Loucy (cell line): Measurements from ENCODE around the gene GADL1.

Experiments used
- H2AFZ ChIP-seq: fragments of 200-600 bp; sonication (generic); 2 replicates; pipeline ENCODE4 v1.6.0; 2016; ENCODE audit warnings: antibody characterized with exemption, mild to moderate bottlenecking, low read length, moderate library complexity
- H3F3A ChIP-seq: fragments of 200-600 bp; 2 replicates; pipeline ENCODE4 v1.6.0; 2016; ENCODE audit warnings: antibody characterized with exemption, low read depth, mild to moderate bottlenecking
- H3K27me3 ChIP-seq: fragments of 200-600 bp; sonication (generic); 2 replicates; pipeline ENCODE4 v1.6.1; 2014; ENCODE audit warnings: low read length, mild to moderate bottlenecking; ENCODE audit not compliant: insufficient read depth, poor library complexity, severe bottlenecking
- H3K36me3 ChIP-seq: fragments of 200-600 bp; sonication (generic); 2 replicates; pipeline ENCODE4 v1.6.1; 2016; ENCODE audit warnings: low read length; ENCODE audit not compliant: insufficient read depth
- H3K4me1 ChIP-seq: fragments of 200-600 bp; sonication (generic); 2 replicates; pipeline ENCODE4 v1.5.1; 2014; ENCODE audit warnings: low read length, mild to moderate bottlenecking; ENCODE audit not compliant: insufficient read depth, poor library complexity, severe bottlenecking
- H3K4me2 ChIP-seq: fragments of 200-600 bp; sonication (generic); 2 replicates; pipeline ENCODE4 v1.6.0; 2014; ENCODE audit warnings: antibody characterized with exemption, low read length, low read depth, mild to moderate bottlenecking; ENCODE audit not compliant: poor library complexity, severe bottlenecking
- H3K4me3 ChIP-seq: fragments of 200-600 bp; sonication (generic); 2 replicates; pipeline ENCODE4 v1.5.1; 2014; ENCODE audit warnings: low read length, mild to moderate bottlenecking, mixed read lengths; ENCODE audit not compliant: poor library complexity, severe bottlenecking
- H3K79me2 ChIP-seq: fragments of 200-600 bp; sonication (generic); 2 replicates; pipeline ENCODE4 v1.6.1; 2014; ENCODE audit warnings: low read length; ENCODE audit not compliant: insufficient read depth
- H3K9ac ChIP-seq: fragments of 200-600 bp; sonication (generic); 2 replicates; pipeline ENCODE4 v1.6.0; 2014; ENCODE audit warnings: mild to moderate bottlenecking, low read depth, low read length, moderate library complexity; ENCODE audit not compliant: poor library complexity, severe bottlenecking
- H3K9me2 ChIP-seq: fragments of 200-600 bp; sonication (generic); replicated peaks from 2 replicates; pipeline ENCODE4 v1.6.1; 2016; ENCODE audit warnings: low read depth, low read length, mixed read lengths
- H3K9me3 ChIP-seq: fragments of 200-600 bp; sonication (generic); 2 replicates; pipeline ENCODE4 v1.6.1; 2014; ENCODE audit warnings: mild to moderate bottlenecking, antibody characterized with exemption, low read length, low read depth; ENCODE audit not compliant: insufficient read depth
- H4K20me1 ChIP-seq: fragments of 200-600 bp; sonication (generic); 2 replicates; pipeline ENCODE4 v1.6.0; 2014; ENCODE audit warnings: antibody characterized with exemption, low read length, mild to moderate bottlenecking; ENCODE audit not compliant: insufficient read depth, poor library complexity, severe bottlenecking
- EZH2phosphoT487 ChIP-seq: fragments of 200-600 bp; IDR thresholded peaks from 2 replicates; pipeline ENCODE4 v1.6.1; 2018; ENCODE audit warnings: antibody characterized with exemption, mild to moderate bottlenecking, moderate library complexity, borderline replicate concordance
- TF ChIP-seq, protein P1 (sequence below): fragments of 200-600 bp; sonication (generic); conservative IDR thresholded peaks from 2 replicates; pipeline ENCODE4 v1.5.1; 2014; ENCODE audit warnings: mild to moderate bottlenecking, antibody characterized with exemption, low read length

GADL1 gene

GRCh38 chr3:30774062-30774461, 120.4 kb downstream of the GADL1 start:
- Histone ChIP-seq H3K27me3 (no peaks in the 10 kb centered on the region), H3K9me3 (no peaks in the 10 kb centered on the region), H3F3A (no peaks in the 10 kb centered on the region), H3K4me3 (no peak overlapping the region), H2AFZ (no peak overlapping the region), H3K4me1 (peaks cover 6% of the 10 kb centered on the region), H3K9me2 (no peaks in the 10 kb centered on the region), H3K4me2 (no peak overlapping the region), H3K79me2 (no peaks in the 10 kb centered on the region), H4K20me1 (no peaks in the 10 kb centered on the region), H3K9ac (no peak overlapping the region), H3K36me3 (no peaks in the 10 kb centered on the region)
- no peak for TF ChIP-seq EZH2phosphoT487
- TF ChIP-seq, protein P1, sequence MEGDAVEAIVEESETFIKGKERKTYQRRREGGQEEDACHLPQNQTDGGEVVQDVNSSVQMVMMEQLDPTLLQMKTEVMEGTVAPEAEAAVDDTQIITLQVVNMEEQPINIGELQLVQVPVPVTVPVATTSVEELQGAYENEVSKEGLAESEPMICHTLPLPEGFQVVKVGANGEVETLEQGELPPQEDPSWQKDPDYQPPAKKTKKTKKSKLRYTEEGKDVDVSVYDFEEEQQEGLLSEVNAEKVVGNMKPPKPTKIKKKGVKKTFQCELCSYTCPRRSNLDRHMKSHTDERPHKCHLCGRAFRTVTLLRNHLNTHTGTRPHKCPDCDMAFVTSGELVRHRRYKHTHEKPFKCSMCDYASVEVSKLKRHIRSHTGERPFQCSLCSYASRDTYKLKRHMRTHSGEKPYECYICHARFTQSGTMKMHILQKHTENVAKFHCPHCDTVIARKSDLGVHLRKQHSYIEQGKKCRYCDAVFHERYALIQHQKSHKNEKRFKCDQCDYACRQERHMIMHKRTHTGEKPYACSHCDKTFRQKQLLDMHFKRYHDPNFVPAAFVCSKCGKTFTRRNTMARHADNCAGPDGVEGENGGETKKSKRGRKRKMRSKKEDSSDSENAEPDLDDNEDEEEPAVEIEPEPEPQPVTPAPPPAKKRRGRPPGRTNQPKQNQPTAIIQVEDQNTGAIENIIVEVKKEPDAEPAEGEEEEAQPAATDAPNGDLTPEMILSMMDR: no peak

DNA sequence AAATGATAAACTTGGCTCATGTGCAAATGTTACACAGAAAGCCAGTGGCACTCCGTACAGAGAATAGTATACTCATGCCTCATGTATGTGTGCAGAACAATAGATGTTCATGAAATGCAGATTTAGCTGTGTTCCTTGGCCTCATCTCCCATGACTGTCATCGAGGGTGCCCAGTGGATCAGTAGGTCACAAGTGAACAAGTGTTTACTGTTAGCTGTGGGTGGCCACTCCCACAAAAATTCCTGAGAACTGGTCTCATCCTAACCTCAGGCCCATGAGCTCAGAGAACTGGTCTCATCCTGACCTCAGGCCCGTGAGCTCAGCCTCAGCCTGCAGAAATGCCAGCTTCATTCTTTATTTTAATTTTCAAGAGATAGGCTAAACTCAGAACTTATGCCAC, 124.1 kb downstream of the GADL1 start:
- no peaks in the 10 kb centered on the region for H3K9me3 ChIP-seq
- H3K9ac ChIP-seq: no peak overlapping the region
- no peaks in the 10 kb centered on the region for H4K20me1 ChIP-seq
- no peak overlapping the region for H2AFZ ChIP-seq
- no peak overlapping the region for H3K4me2 ChIP-seq
- no peak overlapping the region for H3K4me3 ChIP-seq
- no peaks in the 10 kb centered on the region for H3K27me3 ChIP-seq
- no peaks in the 10 kb centered on the region for H3K9me2 ChIP-seq
- no peak for TF ChIP-seq EZH2phosphoT487
- TF ChIP-seq, protein P1: no peak
- H3K36me3 ChIP-seq: no peaks in the 10 kb centered on the region
- peaks cover 5% of the 10 kb centered on the region for H3K4me1 ChIP-seq
- H3K79me2 ChIP-seq: no peaks in the 10 kb centered on the region
- no peaks in the 10 kb centered on the region for H3F3A ChIP-seq

DNA sequence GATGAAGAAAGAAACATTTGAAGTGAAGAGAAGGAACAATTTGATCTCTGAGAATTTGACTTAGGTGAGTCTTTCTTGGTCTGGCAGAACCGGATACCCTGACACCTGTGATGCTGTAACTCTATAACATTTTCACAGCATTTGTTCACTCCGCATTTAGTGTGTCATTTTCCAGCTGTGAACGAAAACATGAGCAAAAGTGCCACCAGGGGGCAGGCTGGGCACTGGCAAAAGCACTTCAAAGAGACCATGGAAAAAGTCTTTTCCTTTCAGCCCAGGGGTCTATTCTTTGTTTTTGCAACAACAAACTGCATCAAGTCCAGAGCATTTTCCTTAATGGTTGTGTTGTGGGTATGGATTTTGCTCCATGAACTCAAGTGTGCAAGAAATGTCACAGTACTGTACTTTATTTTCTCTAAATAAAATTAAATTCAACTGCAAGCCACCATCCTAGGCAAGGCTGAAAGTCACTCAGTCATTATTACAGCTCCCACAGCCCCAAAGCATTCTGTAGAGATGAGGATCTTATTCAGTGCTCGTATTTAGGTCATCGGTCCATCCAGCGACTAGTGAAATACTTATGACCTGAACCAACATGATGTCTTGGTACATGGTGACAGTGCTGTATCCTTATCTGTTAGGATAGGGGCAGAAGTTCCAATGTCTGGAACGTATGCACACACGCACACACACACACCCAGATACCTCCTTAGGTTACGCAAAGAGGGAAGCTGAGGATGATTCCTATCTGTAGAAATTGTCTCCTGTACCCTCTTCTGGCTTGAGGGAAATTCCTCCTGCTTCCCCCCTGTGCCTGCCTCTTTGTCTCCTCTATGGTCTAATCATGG, 125.5 kb downstream of the GADL1 start:
- H3K4me1 ChIP-seq: no peaks in the 10 kb centered on the region
- TF ChIP-seq, protein P1: peak; percentile 92
- no peak for TF ChIP-seq EZH2phosphoT487
- H3K27me3 ChIP-seq: no peaks in the 10 kb centered on the region
- H3F3A ChIP-seq: no peaks in the 10 kb centered on the region
- no peak overlapping the region for H3K4me2 ChIP-seq
- no peak overlapping the region for H3K4me3 ChIP-seq
- H3K9ac ChIP-seq: no peak overlapping the region
- H3K9me3 ChIP-seq: no peaks in the 10 kb centered on the region
- no peak overlapping the region; the same call in 1 of the 2 replicates for H2AFZ ChIP-seq
- H3K79me2 ChIP-seq: no peaks in the 10 kb centered on the region
- no peaks in the 10 kb centered on the region for H4K20me1 ChIP-seq
- H3K9me2 ChIP-seq: no peaks in the 10 kb centered on the region
- no peaks in the 10 kb centered on the region for H3K36me3 ChIP-seq
